Prostate gland (tissue), 2 donors: ENCODE data around the gene EYA4. TPM values are rescaled to one million over a fixed set of nuclear protein-coding genes. Genes with fewer than 3 reads are reported as not detected.

Experiments used
- DNase-seq: peaks from one replicate; pipeline ENCODE4 v3.0.0-alpha.2; 2019; ENCODE audit warnings: low spot score
- H3K27ac ChIP-seq, 2 donors: fragments of 200-600 bp; sonication (generic); 2 replicates each; pipeline ENCODE4 v1.5.1; 2017 to 2019
- H3K27me3 ChIP-seq: fragments of 200-600 bp; sonication (generic); replicated peaks from 2 replicates; pipeline ENCODE4 v1.5.1; 2019; ENCODE audit not compliant: insufficient read depth
- H3K36me3 ChIP-seq, 2 donors: fragments of 200-600 bp; sonication (generic); 1 replicate in 1 of 2; 2 replicates in 1 of 2; pipeline versions ENCODE4 v1.5.1 to v1.8.1; 2017 to 2019
- H3K4me1 ChIP-seq: fragments of 200-600 bp; sonication (generic); replicated peaks from 2 replicates; pipeline ENCODE4 v1.5.1; 2019
- H3K4me3 ChIP-seq, 2 donors: fragments of 200-600 bp; sonication (generic); 2 replicates each; pipeline ENCODE4 v1.5.1; 2017 to 2019
- H3K9me3 ChIP-seq: fragments of 200-600 bp; sonication (generic); 2 replicates; pipeline ENCODE4 v1.5.1; 2017
- CTCF ChIP-seq, 4 experiments: fragments of 200-600 bp in 2 of 4; fragments of 450-650 bp in 2 of 4; sonication (generic) in 2 of 4; IDR thresholded peaks; 1 replicate in 3 of 4; 2 replicates in 1 of 4; pipeline ENCODE4 v1.5.1; 2016 to 2019; ENCODE audit warnings: antibody characterized with exemption in 4 of 4, mild to moderate bottlenecking in 2 of 4, moderate library complexity in 2 of 4
- POLR2A ChIP-seq: fragments of 450-650 bp; IDR thresholded peaks from one replicate; pipeline ENCODE4 v1.6.1; 2016; ENCODE audit warnings: antibody characterized with exemption, mild to moderate bottlenecking
- POLR2AphosphoS5 ChIP-seq: sonication (generic); formaldehyde crosslinking; IDR thresholded peaks from one replicate; pipeline ENCODE4 v1.6.1; 2017; ENCODE audit warnings: antibody characterized with exemption
- WGBS: methylation state at CpG from one replicate; pipeline ENCODE4 v1.1.5; 2018; 5-methylcytosine and 5-hydroxymethylcytosine counted together
- intact Hi-C: fragments of 100-400 bp; cut with DNase I; formaldehyde crosslinking; loops from one replicate; pipeline ENCODE4 v1.14.2; 2022
- total RNA-seq, 2 donors: library from RNA; depleted of rRNA; stranded (reverse); fragments of >200 nt; gene quantifications; one replicate each; pipeline ENCODE4 v1.1.0, GENCODE V29; 2016

Gene EYA4
- total RNA-seq, 2 donors from 2014 or later = 4.1 to 7.3 TPM

GRCh38 chr6:133468591-133468990 lies 227.4 kb downstream of the EYA4 start:
- 82% methylated on average over 8 of the region's 8 CpGs for WGBS

GRCh38 chr6:133474516-133474915 lies 233.4 kb downstream of the EYA4 start:
- no peak for DNase-seq
- intact Hi-C loops = no loop called here
- no peak for TF ChIP-seq CTCF (IDR thresholded peaks at IDR 0.05)
- TF ChIP-seq POLR2AphosphoS5 = no peak
- no peak for TF ChIP-seq POLR2A

More at GRCh38 chr6:133468591-133468990, 227.4 kb downstream of the EYA4 start:
- no peaks in the 10 kb centered on the region for H3K4me1 ChIP-seq
- H3K27ac ChIP-seq = no peak overlapping the region
- no peaks in the 10 kb centered on the region for H3K36me3 ChIP-seq
- no peak for TF ChIP-seq POLR2AphosphoS5
- no peak for TF ChIP-seq POLR2A
- TF ChIP-seq CTCF (IDR thresholded peaks at IDR 0.05) = no peak
- intact Hi-C loops = no loop called here
- no peaks in the 10 kb centered on the region for H3K9me3 ChIP-seq
- no peaks in the 10 kb centered on the region for H3K27me3 ChIP-seq
- DNase-seq = no peak
- H3K4me3 ChIP-seq = no peak overlapping the region

GRCh38 chr6:133478673-133479072 lies 237.5 kb downstream of the EYA4 start:
- 85% methylated on average over 2 of the region's 2 CpGs for WGBS
- DNase-seq = no peak
- Histone ChIP-seq H3K36me3 (no peaks in the 10 kb centered on the region), H3K9me3 (no peaks in the 10 kb centered on the region), H3K27me3 (no peaks in the 10 kb centered on the region), H3K4me1 (no peaks in the 10 kb centered on the region), H3K4me3 (no peak overlapping the region), H3K27ac (no peak overlapping the region)
- intact Hi-C loops = no loop called here
- TF ChIP-seq POLR2AphosphoS5 (no peak), POLR2A (no peak), CTCF (IDR thresholded peaks at IDR 0.05) (no peak)

More at GRCh38 chr6:133474516-133474915, 233.4 kb downstream of the EYA4 start:
- no peaks in the 10 kb centered on the region for H3K27me3 ChIP-seq
- H3K4me1 ChIP-seq = no peaks in the 10 kb centered on the region
- H3K36me3 ChIP-seq = no peaks in the 10 kb centered on the region
- H3K4me3 ChIP-seq = no peak overlapping the region
- WGBS = 52% methylated on average over 2 of the region's 2 CpGs
- H3K9me3 ChIP-seq = no peaks in the 10 kb centered on the region
- no peak overlapping the region for H3K27ac ChIP-seq

- 82% methylated on average over 2 of the region's 2 CpGs for WGBS
- TF ChIP-seq POLR2A (no peak), CTCF (IDR thresholded peaks at IDR 0.05) (no peak), POLR2AphosphoS5 (no peak)
- intact Hi-C loops = no loop called here
Observed at GRCh38 chr6:133487174-133487573, 246.0 kb downstream of the EYA4 start.

GRCh38 chr6:133495205-133495903 lies 254.2 kb downstream of the EYA4 start:
- no peak overlapping the region for H3K4me3 ChIP-seq
- DNase-seq = no peak
- no peak overlapping the region for H3K27ac ChIP-seq
- H3K27me3 ChIP-seq = no peaks in the 10 kb centered on the region
- WGBS = 90% methylated on average over 1 of the region's 1 CpG
- H3K4me1 ChIP-seq = no peaks in the 10 kb centered on the region
- no peaks in the 10 kb centered on the region for H3K36me3 ChIP-seq
- TF ChIP-seq POLR2A = no peak
- TF ChIP-seq POLR2AphosphoS5 = no peak
- TF ChIP-seq CTCF (IDR thresholded peaks at IDR 0.05) = no peak
- no peaks in the 10 kb centered on the region for H3K9me3 ChIP-seq
- intact Hi-C loops = no loop called here

More at GRCh38 chr6:133487174-133487573, 246.0 kb downstream of the EYA4 start:
- Histone ChIP-seq H3K9me3 (no peaks in the 10 kb centered on the region), H3K27ac (no peak overlapping the region), H3K27me3 (no peaks in the 10 kb centered on the region), H3K4me3 (no peak overlapping the region), H3K4me1 (no peaks in the 10 kb centered on the region), H3K36me3 (no peaks in the 10 kb centered on the region)
- no peak for DNase-seq
